Embryonic facial prominence (tissue), 1 donor: ENCODE measurements around the gene PRM2.

Source experiments
- DNase-seq: peaks from one replicate; pipeline ENCODE4 v3.0.0-alpha.2; 2016; ENCODE audit errors: extremely low spot score

The PRM2 gene

GRCh38 chr16:11260596-11260966 is 15.7 kb downstream of the PRM2 start:
- no peak for DNase-seq

GRCh38 chr16:11259655-11260595 is 16.4 kb downstream of the PRM2 start:
- no peak for DNase-seq

GRCh38 chr16:11258553-11259492 is 17.5 kb downstream of the PRM2 start:
- no peak for DNase-seq

- peak; percentile 59 for DNase-seq
Measured at GRCh38 chr16:11257131-11257938, 18.9 kb downstream of the PRM2 start.

- DNase-seq, result no peak
Measured at GRCh38 chr16:11256661-11257130, 19.6 kb downstream of the PRM2 start.

GRCh38 chr16:11255737-11256660 is 20.3 kb downstream of the PRM2 start, which contains the start of gene SOCS1:
TSS of gene SOCS1 (minus strand) at chr16:11256204. CDS start at chr16:11255478, 726 bp downstream.
- DNase-seq, result peak; percentile 77

DNA sequence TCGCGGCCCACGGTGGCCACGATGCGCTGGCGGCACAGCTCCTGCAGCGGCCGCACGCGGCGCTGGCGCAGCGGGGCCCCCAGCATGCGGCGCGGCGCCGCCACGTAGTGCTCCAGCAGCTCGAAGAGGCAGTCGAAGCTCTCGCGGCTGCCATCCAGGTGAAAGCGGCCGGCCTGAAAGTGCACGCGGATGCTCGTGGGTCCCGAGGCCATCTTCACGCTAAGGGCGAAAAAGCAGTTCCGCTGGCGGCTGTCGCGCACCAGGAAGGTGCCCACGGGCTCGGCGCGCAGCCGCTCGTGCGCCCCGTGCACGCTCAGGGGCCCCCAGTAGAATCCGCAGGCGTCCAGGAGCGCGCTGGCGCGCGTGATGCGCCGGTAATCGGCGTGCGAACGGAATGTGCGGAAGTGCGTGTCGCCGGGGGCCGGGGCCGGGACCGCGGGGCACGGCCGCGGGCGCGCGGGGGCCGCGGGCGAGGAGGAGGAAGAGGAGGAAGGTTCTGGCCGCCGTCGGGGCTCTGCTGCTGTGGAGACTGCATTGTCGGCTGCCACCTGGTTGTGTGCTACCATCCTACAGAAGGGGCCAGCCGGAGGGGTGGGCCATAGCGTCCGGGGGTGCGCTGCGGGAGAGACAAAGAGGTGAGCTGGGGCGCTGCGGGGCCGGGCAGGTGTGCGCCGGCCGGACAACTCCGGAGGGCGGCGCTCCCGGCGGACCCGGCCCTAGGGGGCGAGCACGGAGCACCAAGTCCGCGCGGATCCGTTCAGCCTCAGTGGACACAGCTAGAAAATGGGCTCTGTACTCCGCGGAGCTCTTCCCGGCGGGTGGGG is 21.2 kb downstream of the PRM2 start:
- DNase-seq, result no peak

GRCh38 chr16:11253995-11254912 is 22.0 kb downstream of the PRM2 start:
- DNase-seq, result no peak

DNA sequence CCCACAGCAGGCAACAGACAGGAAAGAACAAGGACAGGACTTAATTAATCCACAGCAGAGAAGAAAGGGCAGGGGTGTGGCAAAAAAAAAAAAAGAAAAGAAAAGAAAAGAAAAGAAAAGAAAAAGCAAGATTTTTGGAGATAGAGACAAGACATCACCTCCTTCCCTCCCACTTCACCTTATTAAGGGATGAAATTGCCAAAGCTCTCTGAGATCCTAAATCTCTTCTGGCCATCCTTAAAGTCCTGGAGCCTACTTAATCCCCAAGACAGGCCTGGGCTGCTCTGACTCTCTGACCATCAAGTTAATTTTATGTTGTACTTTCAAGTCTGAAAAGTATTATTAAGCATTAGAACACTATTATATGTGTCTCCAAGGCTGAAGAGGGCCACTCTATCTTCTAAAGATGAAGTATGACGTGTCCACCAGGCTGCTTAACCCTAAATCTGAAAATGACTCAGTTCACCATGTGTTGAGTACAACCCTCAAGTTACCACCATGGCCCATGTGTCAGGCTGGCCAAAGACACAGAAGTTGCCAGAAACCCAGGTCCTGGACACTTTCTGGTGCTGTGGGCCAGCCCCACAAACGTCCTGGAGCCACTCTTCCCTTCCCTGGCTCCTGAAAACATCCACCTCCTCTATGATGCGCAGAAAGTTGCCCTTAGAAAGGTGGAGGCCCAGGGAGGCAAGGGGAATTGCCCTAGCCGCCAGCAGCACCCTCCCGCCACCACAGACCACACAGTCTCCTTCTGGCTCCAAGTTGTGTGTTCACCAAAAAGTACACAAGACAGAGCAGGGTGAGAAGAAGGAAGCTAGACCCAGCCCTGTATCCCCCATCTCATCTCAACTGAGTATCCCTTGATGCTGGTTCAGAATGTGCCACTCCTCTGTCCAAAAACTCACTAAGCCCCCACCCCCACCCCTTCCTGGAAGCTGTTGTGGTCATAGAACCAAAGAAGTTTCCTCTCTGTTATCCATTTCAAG is 23.0 kb downstream of the PRM2 start:
- no peak for DNase-seq

- no peak for DNase-seq
Measured at GRCh38 chr16:11252482-11252931, 23.8 kb downstream of the PRM2 start.

GRCh38 chr16:11251525-11252481 is 24.5 kb downstream of the PRM2 start:
- DNase-seq, result no peak

GRCh38 chr16:11250786-11251524 is 25.3 kb downstream of the PRM2 start:
- DNase-seq, result no peak

DNA sequence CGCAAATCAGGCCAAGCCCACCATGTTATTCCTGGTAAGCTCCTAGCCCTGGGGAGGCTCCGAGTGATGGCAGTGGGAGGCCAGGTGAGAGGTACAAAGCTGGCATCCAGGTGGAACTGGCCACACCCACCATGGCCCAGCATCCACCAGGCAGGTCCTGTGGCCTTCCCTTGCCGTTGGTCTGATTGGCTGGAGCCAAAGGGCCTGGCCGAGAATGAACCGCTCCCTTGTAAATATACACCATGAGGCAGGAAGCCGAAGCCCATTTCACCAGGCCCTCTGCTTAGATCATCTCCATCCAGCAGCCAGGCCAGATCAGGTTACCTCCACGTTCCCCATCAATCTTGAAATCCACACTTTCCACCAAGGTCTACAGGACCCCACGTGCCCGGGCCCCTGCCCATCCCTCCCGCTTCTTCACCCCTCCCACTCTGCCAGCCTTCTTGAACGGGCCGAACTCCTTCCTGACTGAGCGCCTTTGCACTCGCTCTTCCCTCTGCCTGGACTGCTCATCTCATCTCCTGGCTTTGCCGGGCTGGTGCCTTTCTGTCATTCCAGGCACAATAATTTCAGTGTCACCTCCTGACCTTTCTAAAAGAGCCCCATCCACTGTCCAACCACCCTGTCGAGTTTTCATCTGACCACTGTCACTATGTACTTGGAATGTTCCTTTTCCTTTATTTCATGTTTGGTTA is 26.0 kb downstream of the PRM2 start:
- no peak for DNase-seq

DNA sequence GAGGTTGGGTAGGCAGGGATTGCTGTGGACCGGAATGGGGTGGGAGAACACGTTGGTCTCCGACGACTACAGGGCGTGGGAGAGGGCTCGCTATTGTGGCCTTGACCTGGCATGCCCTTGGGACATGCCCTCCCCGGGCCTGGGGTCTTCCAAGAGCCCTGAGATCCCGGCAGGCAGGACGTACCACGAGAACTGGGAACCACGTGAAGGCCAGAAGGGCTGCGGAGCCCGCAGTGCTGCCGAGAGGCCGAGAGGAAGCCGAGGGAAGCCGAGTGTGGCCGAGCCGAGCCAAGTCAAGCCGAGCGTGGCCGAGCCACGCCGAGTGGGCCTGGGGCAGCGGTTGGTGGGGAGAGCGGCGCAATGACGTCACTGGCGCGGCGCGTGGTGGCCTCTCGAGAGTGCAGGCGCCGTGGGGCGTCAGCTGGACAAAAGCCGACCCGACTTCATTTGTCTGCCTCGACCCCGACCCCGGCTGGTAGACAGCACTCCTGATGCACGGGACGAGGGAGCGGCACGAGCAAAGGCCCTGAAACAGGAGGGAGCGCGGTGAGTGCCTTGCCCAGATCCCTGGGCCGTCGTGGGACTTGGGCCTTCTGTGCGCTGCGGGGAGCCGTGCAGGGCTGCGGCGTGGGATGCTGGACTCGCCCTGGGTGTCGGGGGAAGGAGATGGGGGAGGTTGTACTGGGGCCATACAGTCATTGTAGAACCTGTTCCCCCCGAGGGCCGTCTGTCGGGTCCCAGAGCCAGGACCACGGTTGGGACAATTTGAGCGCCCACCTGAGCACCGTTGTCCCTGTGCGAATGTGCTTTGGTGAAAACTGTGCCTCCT is 26.8 kb downstream of the PRM2 start:
- no peak for DNase-seq
